K562 (cell line): ENCODE data around the gene CCNJL. TPM values are rescaled to one million over a fixed set of nuclear protein-coding genes. Genes with fewer than 3 reads are reported as not detected.

Experiments used
- ATAC-seq: fragments of 200-7000 bp; cut with Tn5 transposase; 3 replicates; pipeline ENCODE4 v1.9.1; 2020; ENCODE audit warnings: moderate library complexity
- BruUV-seq: library from RNA; stranded (reverse); fragments of 400-500 nt; replicated peaks from 2 replicates; lab custom pipeline; 2021; lab: Mats Ljungman, UMichigan
- CTCF ChIA-PET: fragments of 300-600 bp; formaldehyde crosslinking; extraction: SDS; loops from one replicate; lab custom pipeline; 2021; ENCODE audit warnings: low intra/inter-chr PET ratio; lab: Yijun Ruan, JAX
- POLR2A ChIA-PET: fragments of 300-600, 350-650 bp; sonication (Branson Sonifier 250); formaldehyde crosslinking; extraction: SDS; loops from one replicate; lab custom pipeline; 2021; ENCODE audit warnings: antibody characterized with exemption, inconsistent platforms; lab: Yijun Ruan, JAX
- DNase-seq, 4 experiments: peaks; one replicate each; pipeline versions ENCODE4 v3.0.0 to v3.0.0-alpha.2; 2011 to 2018; ENCODE audit warnings: low spot score in 3 of 4, mixed read lengths in 3 of 4; ENCODE audit errors: extremely low read depth in 1 of 4
- FAIRE-seq: peaks from 2 replicates; lab custom pipeline; 2011; peaks lifted over from hg19 to GRCh38; lab: Jason Lieb, UNC
- H2AFZ ChIP-seq: 2 replicates; pipeline ENCODE4 v1.6.0; 2011; ENCODE audit warnings: low read depth, low read length, control low read depth, inconsistent platforms
- H3K27ac ChIP-seq: fragments of 200-600 bp; 3 replicates; pipeline ENCODE4 v1.8.0; 2011; ENCODE audit warnings: low read depth, mild to moderate bottlenecking, control low read depth, inconsistent platforms, low read length, moderate library complexity, mixed read lengths; ENCODE audit errors: extremely low read depth
- H3K27me3 ChIP-seq, 2 experiments: fragments of 300-600 bp in 1 of 2; 2 replicates in 1 of 2; 3 replicates in 1 of 2; pipeline versions ENCODE4 v1.6.0 to v1.8.0; 2011; ENCODE audit warnings: inconsistent platforms in 2 of 2, low read length in 2 of 2, mild to moderate bottlenecking in 1 of 2, mixed read lengths in 1 of 2, moderate library complexity in 1 of 2; ENCODE audit not compliant: control insufficient read depth in 2 of 2, insufficient read depth in 2 of 2
- H3K36me3 ChIP-seq: fragments of 300-600 bp; 3 replicates; pipeline ENCODE4 v1.8.0; 2011; ENCODE audit warnings: mild to moderate bottlenecking, low read length, inconsistent platforms; ENCODE audit not compliant: control insufficient read depth, insufficient read depth
- H3K4me1 ChIP-seq, 2 experiments: fragments of 200-600 bp in 1 of 2; replicated peaks in 1 of 2; 2 replicates in 1 of 2; 3 replicates in 1 of 2; pipeline versions ENCODE4 v1.5.1 to v1.8.0; 2011; ENCODE audit warnings: inconsistent platforms in 2 of 2, low read length in 2 of 2, mild to moderate bottlenecking in 1 of 2, mixed read lengths in 1 of 2, moderate library complexity in 1 of 2; ENCODE audit not compliant: control insufficient read depth in 2 of 2, insufficient read depth in 2 of 2
- H3K4me2 ChIP-seq: 2 replicates; pipeline ENCODE4 v1.6.1; 2011; ENCODE audit warnings: low read length, control low read depth, inconsistent platforms, mixed read lengths; ENCODE audit not compliant: insufficient read depth
- H3K4me3 ChIP-seq: fragments of 200-600 bp; sonication (generic), shearing (Covaris generic); 2 replicates; pipeline ENCODE4 v1.5.1; 2016; ENCODE audit warnings: control low read depth, inconsistent platforms
- H3K79me2 ChIP-seq: fragments of 200-600 bp; 3 replicates; pipeline ENCODE4 v1.8.0; 2011; ENCODE audit warnings: low read length, inconsistent platforms; ENCODE audit not compliant: control insufficient read depth, insufficient read depth
- H3K9ac ChIP-seq, 2 experiments: 2 replicates each; pipeline versions ENCODE4 v1.6.0 to v1.6.1; 2011; ENCODE audit warnings: low read depth in 2 of 2, low read length in 2 of 2, control low read depth in 1 of 2, inconsistent platforms in 1 of 2, mild to moderate bottlenecking in 1 of 2, mixed read lengths in 1 of 2; ENCODE audit not compliant: insufficient read depth in 1 of 2
- H3K9me1 ChIP-seq: one replicate; pipeline ENCODE4 v1.6.0; 2011; ENCODE audit warnings: inconsistent platforms, mild to moderate bottlenecking, low read length, moderate library complexity; ENCODE audit not compliant: control insufficient read depth, insufficient read depth
- H3K9me3 ChIP-seq: replicated peaks from 2 replicates; pipeline ENCODE4 v1.5.1; 2011; ENCODE audit warnings: low read depth, low read length, inconsistent platforms; ENCODE audit not compliant: control insufficient read depth, insufficient read depth
- H4K20me1 ChIP-seq: replicated peaks from 2 replicates; pipeline ENCODE4 v1.6.1; 2011; ENCODE audit warnings: low read length, inconsistent platforms, mixed read lengths; ENCODE audit not compliant: control insufficient read depth, insufficient read depth
- ATF6 ChIP-seq: sonication (generic); formaldehyde crosslinking; IDR thresholded peaks from 2 replicates; pipeline ENCODE4 v1.4.0; 2020; ENCODE audit warnings: mild to moderate bottlenecking, missing genetic modification reagents
- CBX2 ChIP-seq: fragments of 200-600 bp; sonication (generic); IDR thresholded peaks from one replicate; pipeline ENCODE4 v1.6.1; 2012; ENCODE audit warnings: mild to moderate bottlenecking, low read length, inconsistent platforms; ENCODE audit not compliant: insufficient read depth, poor library complexity, severe bottlenecking
- CBX8 ChIP-seq: fragments of 200-600 bp; sonication (generic); IDR thresholded peaks from 2 replicates; pipeline ENCODE4 v1.6.1; 2012; ENCODE audit warnings: borderline replicate concordance, mixed run types, low read depth, mild to moderate bottlenecking, moderate library complexity, mixed read lengths, low read length, control low read depth, inconsistent platforms; ENCODE audit not compliant: poor library complexity, severe bottlenecking; ENCODE audit errors: extremely low read depth
- CCAR2 ChIP-seq: fragments of 200-400 bp; formaldehyde crosslinking; IDR thresholded peaks from 2 replicates; pipeline ENCODE4 v1.6.1; 2017; ENCODE audit warnings: mild to moderate bottlenecking, low read depth, low read length
- DPF2 ChIP-seq: fragments of 450-650 bp; IDR thresholded peaks from 2 replicates; pipeline ENCODE4 v1.6.1; 2016
- ETV1 ChIP-seq: fragments of 450-650 bp; conservative IDR thresholded peaks from 2 replicates; pipeline ENCODE4 v1.6.1; 2016; ENCODE audit warnings: missing genetic modification characterization, control low read depth, low read depth, missing compliant biosample characterization
- GTF2A2 ChIP-seq: IDR thresholded peaks from 2 replicates; pipeline ENCODE4 v1.6.1; 2016; ENCODE audit warnings: mild to moderate bottlenecking, missing genetic modification characterization, missing compliant biosample characterization
- GTF3C2 ChIP-seq: IDR thresholded peaks from 3 replicates; pipeline ENCODE4 v1.6.1; 2011; ENCODE audit warnings: borderline replicate concordance, mild to moderate bottlenecking, moderate library complexity; ENCODE audit not compliant: insufficient read length; ENCODE audit errors: extremely low read depth
- MBD2 ChIP-seq: sonication (generic); IDR thresholded peaks from 2 replicates; pipeline ENCODE4 v1.6.1; 2016; ENCODE audit warnings: low read depth, borderline replicate concordance
- MED1 ChIP-seq: sonication (generic); formaldehyde crosslinking; IDR thresholded peaks from 2 replicates; pipeline ENCODE4 v1.8.1; 2023; ENCODE audit warnings: missing genetic modification reagents, borderline replicate concordance
- NR3C1 ChIP-seq: sonication (generic); formaldehyde crosslinking; IDR thresholded peaks from 2 replicates; pipeline ENCODE4 v1.8.1; 2022; ENCODE audit warnings: missing genetic modification reagents
- POLR2AphosphoS5 ChIP-seq: IDR thresholded peaks from 2 replicates; pipeline ENCODE4 v1.6.1; 2011; ENCODE audit warnings: mild to moderate bottlenecking, low read depth, low read length, moderate library complexity; ENCODE audit not compliant: control insufficient read depth, insufficient read depth
- PPARD ChIP-seq: fragments of 250-450 bp; sonication (Bioruptor Pico); IDR thresholded peaks from 2 replicates; pipeline ENCODE4 v1.8.0; 2022; ENCODE audit warnings: inconsistent platforms, mild to moderate bottlenecking, moderate library complexity
- RBM14 ChIP-seq: fragments of 200-400 bp; formaldehyde crosslinking; IDR thresholded peaks from 2 replicates; pipeline ENCODE4 v1.6.1; 2018; ENCODE audit warnings: low read depth, mild to moderate bottlenecking, low read length, moderate library complexity, borderline replicate concordance; ENCODE audit not compliant: insufficient read depth
- TCFL5 ChIP-seq: fragments of 250-450 bp; sonication (Bioruptor Pico); conservative IDR thresholded peaks from 2 replicates; pipeline ENCODE4 v1.6.1; 2021; ENCODE audit warnings: mild to moderate bottlenecking, moderate library complexity, matching md5 sums
- ZBTB9 ChIP-seq: fragments of 450-650 bp; formaldehyde crosslinking; IDR thresholded peaks from 2 replicates; pipeline ENCODE4 v1.4.0; 2020; ENCODE audit warnings: mild to moderate bottlenecking, moderate library complexity
- WGBS: fragments of 100-300 bp; shearing (Covaris generic); methylation state at CpG from one replicate; pipeline ENCODE4 v1.1.6; 2016; ENCODE audit warnings: low coverage, mixed read lengths; ENCODE audit not compliant: insufficient coverage; ENCODE audit errors: missing lambda C conversion rate; 5-methylcytosine and 5-hydroxymethylcytosine counted together
- in situ Hi-C: fragments of 300-500 bp; cut with MboI; formaldehyde crosslinking; loops from 4 replicates; pipeline ENCODE4 v1.15.0; 2018; ENCODE audit warnings: inconsistent platforms, mixed read lengths
- intact Hi-C: fragments of 100-400 bp; cut with micrococcal nuclease; formaldehyde crosslinking; loops from 2 replicates; pipeline ENCODE4 v1.14.2; 2022
- polyA plus RNA-seq, 8 experiments: library from polyadenylated mRNA; depleted of rRNA in 4 of 8; stranded (reverse) in 5 of 8; unstranded in 3 of 8; fragments of >200 nt; fragmentation: Nextera tagmentation in 2 of 8; fragmentation: Illumina TruSeq in 1 of 8; extraction: Ambion mirVana in 2 of 8; extraction: Trizol in 1 of 8; gene quantifications; 2 replicates each; pipeline versions ENCODE4 v1.2.1 to v1.2.3, GENCODE V29; 2011 to 2014; ENCODE audit warnings: inconsistent platforms in 1 of 8, missing spikeins in 1 of 8
- total RNA-seq, 7 experiments: library from RNA; depleted of rRNA in 6 of 7; stranded (reverse); fragments of >200 nt in 6 of 7; fragmentation: Illumina TruSeq in 2 of 7; extraction: Trizol in 2 of 7; gene quantifications; 2 replicates each; pipeline versions ENCODE4 v1.2.1 to v1.2.3, GENCODE V29; 2011 to 2021; ENCODE audit warnings: low replicate concordance in 1 of 7

The CCNJL gene
- total and polyA plus RNA-seq, 9 of the 15 experiments (the other 6 are each of a cell fraction or from before 2014, with no cell fraction given): 0.04 TPM; not detected in 8

- CTCF ChIA-PET: interaction anchor here (0.6 to 0.7 kb wide), 3 partner anchors 34 to 99 kb away, joined by 3 to 7 read pairs (median 4); no protein-coding TSS in a partner anchor
- intact Hi-C loops: no loop called here
- Histone ChIP-seq H3K36me3 (no peaks in the 10 kb centered on the region), H3K9me3 (no peaks in the 10 kb centered on the region), H3K79me2 (no peaks in the 10 kb centered on the region), H3K4me3 (no peak overlapping the region), H3K9ac (no peak overlapping the region), H3K27ac (no peak overlapping the region), H3K4me2 (no peak overlapping the region; the same call in 1 of the 2 replicates), H3K27me3 (peaks cover 54 to 63% of the 10 kb centered on the region in 2 experiments), H2AFZ (no peak overlapping the region), H3K9me1 (no peaks in the 10 kb centered on the region), H4K20me1 (no peaks in the 10 kb centered on the region), H3K4me1 (no peaks in the 10 kb centered on the region; a peak in 1 of 5 replicates)
- FAIRE-seq (no peak), ATAC-seq (peak; percentile 56), DNase-seq (no peak)
- WGBS: 2% methylated on average over 5 of the region's 5 CpGs
- no TSS peak for BruUV-seq
- POLR2A ChIA-PET: interaction anchor here (1.1 to 1.2 kb wide), 3 partner anchors 12 to 37 kb away, joined by 3 read pairs; no protein-coding TSS in a partner anchor
- in situ Hi-C loops: no loop called here
- TF ChIP-seq GTF2A2 (tag): no peak
- TF ChIP-seq CBX8: no peak
- no peak for TF ChIP-seq ETV1 (tag)
- no peak for TF ChIP-seq DPF2
- no peak for TF ChIP-seq ATF6
- TF ChIP-seq CCAR2: no peak
- no peak for TF ChIP-seq POLR2AphosphoS5
- TF ChIP-seq MED1 (CRISPR knock-in tag): no peak
- no peak for TF ChIP-seq TCFL5 (CRISPR knock-in tag)
- no peak for TF ChIP-seq RBM14
- TF ChIP-seq GTF3C2: no peak
- TF ChIP-seq NR3C1 (CRISPR knock-in tag): no peak
- no peak for TF ChIP-seq ZBTB9 (CRISPR knock-in tag)
- TF ChIP-seq PPARD (CRISPR knock-in tag): no peak
- TF ChIP-seq MBD2: no peak
- no peak for TF ChIP-seq CBX2
Observed at GRCh38 chr5:160297776-160298175, 14.6 kb downstream of the CCNJL start.
